ENCODE results near the gene PAK5. TPM values are rescaled to one million over a fixed set of nuclear protein-coding genes. Genes with fewer than 3 reads are reported as not detected.

The PAK5 gene
- total and polyA plus RNA-seq, 9 of the 15 experiments (the other 6 are each of a cell fraction or from before 2014, with no cell fraction given), result not detected

DNA sequence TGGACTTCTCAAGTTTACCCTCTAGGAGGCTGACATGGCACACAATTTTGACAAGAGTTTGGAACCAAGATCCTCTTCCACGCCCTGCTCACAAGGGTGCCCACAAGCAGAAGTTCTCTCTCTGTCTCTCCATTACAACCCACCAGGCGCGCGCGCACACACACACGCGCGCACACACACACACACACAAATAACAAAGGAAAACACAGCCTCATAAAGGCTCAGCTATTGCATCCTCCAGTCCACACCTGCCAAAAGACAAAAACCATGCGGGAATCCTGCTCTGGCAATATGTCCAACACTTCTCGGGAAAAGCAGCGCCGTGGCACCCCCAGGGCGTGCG, 870 bp downstream of the PAK5 start:
- BruUV-seq (replicated peaks), result no TSS peak
- in situ Hi-C loops (cut with MboI), result no loop called here
- Histone ChIP-seq H3K9ac (ENCODE audit: insufficient read depth in 1 of 2, low read depth in 2 of 2, low read length in 2 of 2) (no peak overlapping the region), H2AFZ (ENCODE audit: low read depth, low read length) (no peak overlapping the region), H4K20me1 (replicated peaks; ENCODE audit: control insufficient read depth, insufficient read depth, low read length) (no peaks in the 10 kb centered on the region), H3K79me2 (ENCODE audit: control insufficient read depth, insufficient read depth, low read length) (no peaks in the 10 kb centered on the region), H3K27ac (ENCODE audit: extremely low read depth, low read depth, low read length) (no peak overlapping the region), H3K4me3 (no peak overlapping the region), H3K4me1 (replicated peaks in 1 of 2; ENCODE audit: control insufficient read depth in 2 of 2, insufficient read depth in 2 of 2, low read length in 2 of 2) (no peaks in the 10 kb centered on the region), H3K9me1 (ENCODE audit: control insufficient read depth, insufficient read depth, low read length) (no peaks in the 10 kb centered on the region), H3K27me3 (ENCODE audit: control insufficient read depth in 2 of 2, insufficient read depth in 2 of 2, low read length in 2 of 2) (no peaks in the 10 kb centered on the region), H3K9me3 (replicated peaks; ENCODE audit: control insufficient read depth, insufficient read depth, low read depth, low read length) (no peaks in the 10 kb centered on the region), H3K4me2 (ENCODE audit: insufficient read depth, low read length) (no peak overlapping the region), H3K36me3 (ENCODE audit: control insufficient read depth, insufficient read depth, low read length) (no peaks in the 10 kb centered on the region)
- FAIRE-seq (no peak), ATAC-seq (no peak), DNase-seq (ENCODE audit: extremely low read depth in 1 of 4, low spot score in 3 of 4) (no peak)
- TF ChIP-seq MYC (IDR thresholded peaks at IDR 0.05; ENCODE audit: low read depth, low read length) (no peak), MYC (CRISPR knock-in tag; IDR thresholded peaks at IDR 0.05; ENCODE audit: borderline replicate concordance, low read depth) (no peak), ZNF764 (CRISPR knock-in tag; IDR thresholded peaks at IDR 0.05; ENCODE audit: low read depth) (no peak), KLF10 (CRISPR knock-in tag; IDR thresholded peaks at IDR 0.05) (no peak), TAL1 (IDR thresholded peaks at IDR 0.05) (no peak), CEBPG (CRISPR knock-in tag; IDR thresholded peaks at IDR 0.05) (no peak), CEBPG (tag; conservative IDR thresholded peaks at IDR 0.05 in 1 of 2, IDR thresholded peaks at IDR 0.05 in 1 of 2) (no peak), FOXA1 (IDR thresholded peaks at IDR 0.05; ENCODE audit: borderline replicate concordance) (no peak), L3MBTL2 (IDR thresholded peaks at IDR 0.05) (no peak), STAT5B (CRISPR knock-in tag; IDR thresholded peaks at IDR 0.05) (no peak)
- TF ChIP-seq, protein P1, sequence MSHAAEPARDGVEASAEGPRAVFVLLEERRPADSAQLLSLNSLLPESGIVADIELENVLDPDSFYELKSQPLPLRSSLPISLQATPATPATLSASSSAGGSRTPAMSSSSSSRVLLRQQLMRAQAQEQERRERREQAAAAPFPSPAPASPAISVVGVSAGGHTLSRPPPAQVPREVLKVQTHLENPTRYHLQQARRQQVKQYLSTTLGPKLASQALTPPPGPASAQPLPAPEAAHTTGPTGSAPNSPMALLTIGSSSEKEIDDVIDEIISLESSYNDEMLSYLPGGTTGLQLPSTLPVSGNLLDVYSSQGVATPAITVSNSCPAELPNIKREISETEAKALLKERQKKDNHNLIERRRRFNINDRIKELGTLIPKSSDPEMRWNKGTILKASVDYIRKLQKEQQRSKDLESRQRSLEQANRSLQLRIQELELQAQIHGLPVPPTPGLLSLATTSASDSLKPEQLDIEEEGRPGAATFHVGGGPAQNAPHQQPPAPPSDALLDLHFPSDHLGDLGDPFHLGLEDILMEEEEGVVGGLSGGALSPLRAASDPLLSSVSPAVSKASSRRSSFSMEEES (CRISPR knock-in tag; IDR thresholded peaks at IDR 0.05), result no peak
- WGBS (ENCODE audit: insufficient coverage, low coverage, missing lambda C conversion rate), result 28% methylated on average over 14 of the region's 14 CpGs
- POLR2A ChIA-PET, result no interaction called here
- CTCF ChIA-PET (ENCODE audit: low intra/inter-chr PET ratio), result no interaction called here
- intact Hi-C loops (cut with micrococcal nuclease), result loop anchor here (2.0 kb wide), 1 partner anchor 67 kb away; no protein-coding TSS in a partner anchor
